Measurements from ENCODE around the gene CHCHD5. TPM values are rescaled to one million over a fixed set of nuclear protein-coding genes. Genes with fewer than 3 reads are reported as not detected.
"Not testable (repeated sequence)": the region's sequence is repeated elsewhere in the genome, so short reads cannot be mapped to it uniquely, and the experiment has no call there.

CHCHD5 gene
- polyA plus RNA-seq (2013, experiment 1 of 2; ENCODE audit: insufficient read length) = 22.1 TPM
- polyA plus RNA-seq (2013, experiment 2 of 2; ENCODE audit: insufficient read length) = 18.0 TPM

- peak; percentile 96 for DNase-seq
These were observed at the start of gene CHCHD5 for GRCh38 chr2:112584134-112584890. CHCHD5 (plus strand) TSS chr2:112584609; CDS start chr2:112584648, 39 bp downstream.

DNA sequence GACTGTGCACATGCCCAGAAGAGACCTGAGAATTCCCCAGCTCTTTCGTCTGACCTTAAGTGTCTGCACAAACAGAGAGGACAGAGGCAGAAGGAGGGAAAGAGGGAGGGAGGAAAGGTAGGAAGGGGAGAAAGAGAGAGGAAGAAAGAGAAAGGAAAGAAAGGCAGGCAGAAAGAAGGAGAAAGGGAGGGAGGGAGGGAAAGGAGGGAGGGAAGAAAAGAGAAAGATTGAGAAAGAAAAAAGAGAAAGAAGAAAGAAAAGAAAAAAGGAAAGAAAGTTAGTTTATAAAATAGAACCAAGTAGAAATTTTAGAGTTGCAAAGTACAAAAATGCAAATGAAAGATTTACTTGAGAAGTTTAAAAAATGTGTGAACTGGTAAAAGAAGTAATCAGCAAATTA, 49.6 kb upstream of the CHCHD5 start:
- no peak for DNase-seq

DNA sequence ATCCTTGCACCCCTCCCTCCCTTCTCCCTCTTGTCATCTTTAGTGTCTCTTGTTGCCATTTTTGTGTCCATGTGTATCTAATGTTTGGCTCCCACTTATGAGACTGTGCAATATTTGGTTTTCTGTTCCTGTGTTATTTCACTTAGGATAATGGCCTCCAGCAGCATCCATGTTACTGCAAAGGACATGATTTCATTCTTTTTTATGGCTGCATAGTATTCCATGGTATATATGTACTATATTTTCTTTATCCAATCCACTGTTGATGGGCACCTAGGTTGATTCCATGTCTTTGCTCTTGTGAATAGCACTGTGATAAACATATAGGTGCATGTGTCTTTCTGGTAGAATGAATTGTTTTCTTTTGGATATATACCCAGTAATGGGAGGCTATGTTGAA, 47.7 kb upstream of the CHCHD5 start:
- not testable (repeated sequence) for DNase-seq

DNA sequence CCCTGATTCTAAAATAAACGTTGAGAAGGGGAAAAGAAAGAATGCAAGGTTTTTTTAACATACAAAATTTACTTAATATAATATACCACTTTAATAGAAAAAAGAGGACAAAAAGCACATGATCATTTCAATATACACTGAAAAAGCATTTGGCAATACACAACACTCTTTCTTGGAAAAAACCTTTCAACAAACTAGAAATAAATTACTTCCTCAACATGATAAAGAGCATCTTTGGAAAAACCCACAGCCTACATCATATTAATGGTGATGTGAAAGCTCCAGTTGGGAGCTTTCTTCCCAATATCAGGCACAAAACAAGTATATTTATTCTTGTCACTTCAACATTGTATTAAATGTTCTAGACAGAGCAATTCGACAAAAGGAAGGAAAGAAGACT, 45.1 kb upstream of the CHCHD5 start:
- DNase-seq = no peak

- DNase-seq = no peak
These were observed 43.5 kb upstream of the CHCHD5 start for GRCh38 chr2:112540906-112541305.

DNA sequence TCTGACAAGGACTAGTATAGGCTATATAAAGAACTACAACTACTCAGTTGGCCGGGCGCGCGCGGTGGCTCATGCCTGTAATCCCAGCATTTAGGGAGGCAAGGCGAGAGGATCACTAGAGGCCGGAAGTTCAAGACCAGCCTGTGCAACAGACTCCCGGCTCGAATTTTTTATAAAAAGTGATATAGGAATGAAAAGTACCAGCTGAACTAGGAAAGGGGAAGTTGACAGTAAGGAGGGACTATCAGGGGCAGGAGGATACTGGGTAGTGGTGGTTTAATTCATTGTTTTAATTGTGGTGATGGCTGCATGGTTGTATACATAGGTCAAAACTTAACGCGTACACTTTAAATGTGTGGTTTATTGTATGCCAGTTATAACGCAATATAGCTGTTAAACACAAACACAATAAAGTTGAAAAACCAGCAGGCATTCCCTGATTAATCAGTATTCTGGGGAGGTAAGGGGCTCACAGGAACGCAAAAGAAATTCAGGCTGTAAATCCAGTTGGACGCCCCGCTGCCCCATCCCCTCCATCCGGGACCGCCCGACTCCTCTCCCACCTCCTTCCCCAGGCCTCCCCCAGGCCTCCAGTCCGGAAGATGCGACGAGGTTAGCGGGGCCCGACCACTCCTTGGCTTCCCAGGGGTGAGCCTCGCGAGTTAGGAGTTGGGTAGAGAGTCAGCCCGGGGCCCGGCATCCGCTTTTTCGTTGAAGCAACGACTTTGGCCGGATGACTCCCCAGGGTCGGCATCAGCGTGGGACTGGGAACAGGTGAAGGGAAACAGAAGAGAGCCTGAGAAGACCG, 42.9 kb upstream of the CHCHD5 start:
- peak; percentile 75 for DNase-seq

DNA sequence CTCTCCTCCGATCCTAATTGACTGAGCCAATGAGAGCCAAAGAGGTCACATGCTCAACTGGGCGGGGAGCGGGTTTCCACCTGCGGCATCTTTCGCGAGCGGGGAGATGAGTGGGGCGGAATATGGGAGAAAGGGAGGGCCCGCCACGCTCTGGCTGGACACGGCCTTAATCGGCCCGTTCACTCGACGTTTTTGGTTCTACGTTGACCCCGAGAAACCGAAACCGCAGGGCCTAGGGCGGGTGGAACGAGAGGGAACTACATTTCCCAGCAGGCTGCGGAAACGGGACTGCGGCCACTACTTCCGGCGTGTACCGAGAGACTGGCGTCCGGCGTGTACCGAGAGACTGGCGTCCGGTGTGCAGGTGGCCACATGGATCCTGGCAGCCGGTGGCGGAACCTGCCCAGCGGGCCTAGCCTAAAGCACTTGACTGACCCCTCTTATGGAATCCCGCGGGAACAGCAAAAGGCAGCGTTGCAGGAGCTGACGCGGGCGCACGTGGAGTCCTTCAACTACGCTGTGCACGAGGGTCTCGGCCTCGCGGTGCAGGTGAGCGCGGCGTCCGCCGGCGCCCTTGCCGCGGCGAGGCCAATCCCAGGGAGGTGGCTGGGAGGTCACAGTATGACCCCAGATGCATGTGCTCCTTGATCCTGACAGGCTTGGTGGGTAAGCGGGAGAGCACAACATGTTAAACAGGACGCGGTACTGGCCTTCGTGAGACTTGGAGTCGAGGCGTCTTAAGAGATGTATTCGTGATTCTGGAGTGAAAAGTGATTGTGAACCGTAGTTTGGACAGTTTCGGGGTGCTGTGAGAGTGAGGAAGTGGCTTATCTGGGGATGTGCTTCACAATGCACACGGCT, 42.1 kb upstream of the CHCHD5 start, which contains the start of gene POLR1B:
POLR1B (plus strand) TSS at position 343 of the 861 bp plus-strand sequence; CDS start at position 373, 30 bp downstream.
- peak; percentile 85 for DNase-seq

- DNase-seq = peak; percentile 8
These were observed 41.3 kb upstream of the CHCHD5 start for GRCh38 chr2:112542984-112543661.

DNA sequence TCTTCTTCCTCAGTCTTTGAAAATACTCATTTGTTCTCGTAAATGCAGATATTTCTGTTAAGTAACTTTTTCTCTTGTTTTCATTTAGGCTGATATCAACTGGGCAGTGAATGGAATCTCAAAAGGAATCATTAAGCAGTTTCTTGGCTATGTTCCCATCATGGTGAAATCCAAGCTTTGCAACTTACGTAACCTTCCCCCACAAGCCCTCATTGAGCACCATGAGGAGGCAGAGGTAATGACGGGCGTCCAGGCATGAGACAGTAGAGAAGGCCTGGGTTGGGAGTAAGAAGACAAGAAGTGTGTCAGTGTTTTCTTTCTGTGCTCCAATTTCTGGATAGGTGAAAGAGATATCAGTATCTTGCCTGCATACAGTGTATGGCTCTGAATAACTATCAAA, 37.1 kb upstream of the CHCHD5 start:
- no peak for DNase-seq

DNA sequence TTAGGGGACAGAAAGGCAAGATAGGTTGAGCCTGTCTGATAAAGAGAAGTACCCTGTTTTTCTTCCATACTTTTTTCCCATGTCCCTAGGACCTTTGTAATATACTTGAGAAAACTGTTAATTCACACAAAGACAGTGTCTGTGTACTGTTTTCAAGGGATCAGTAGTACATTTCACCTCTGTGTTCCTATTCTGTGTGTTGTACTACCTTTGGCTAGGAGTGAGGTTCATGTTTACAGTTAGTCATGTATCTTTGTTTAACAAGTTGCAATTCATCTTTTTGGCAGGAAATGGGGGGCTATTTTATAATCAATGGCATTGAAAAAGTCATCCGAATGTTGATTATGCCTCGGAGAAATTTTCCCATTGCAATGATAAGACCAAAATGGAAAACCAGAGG, 35.4 kb upstream of the CHCHD5 start:
- DNase-seq = no peak

DNA sequence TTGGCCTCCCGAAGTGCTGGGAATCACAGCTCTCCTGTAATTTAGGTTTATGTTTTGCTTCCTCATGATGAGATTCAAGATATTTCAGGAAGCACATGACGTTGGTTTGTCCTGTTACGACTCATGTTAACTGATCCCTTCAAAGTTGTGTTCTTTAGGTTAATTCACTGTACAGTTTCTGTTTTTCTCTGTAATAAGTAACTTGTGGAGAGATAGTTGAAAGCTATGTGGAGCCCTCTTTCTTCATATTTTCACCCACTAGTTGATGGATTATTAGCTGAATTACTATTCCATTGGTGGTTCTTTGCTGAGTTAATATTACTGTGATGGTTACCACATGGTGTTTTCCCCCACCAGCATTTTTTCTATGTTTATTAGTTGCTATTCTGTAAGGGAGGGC, 18.3 kb upstream of the CHCHD5 start:
- DNase-seq = no peak

DNA sequence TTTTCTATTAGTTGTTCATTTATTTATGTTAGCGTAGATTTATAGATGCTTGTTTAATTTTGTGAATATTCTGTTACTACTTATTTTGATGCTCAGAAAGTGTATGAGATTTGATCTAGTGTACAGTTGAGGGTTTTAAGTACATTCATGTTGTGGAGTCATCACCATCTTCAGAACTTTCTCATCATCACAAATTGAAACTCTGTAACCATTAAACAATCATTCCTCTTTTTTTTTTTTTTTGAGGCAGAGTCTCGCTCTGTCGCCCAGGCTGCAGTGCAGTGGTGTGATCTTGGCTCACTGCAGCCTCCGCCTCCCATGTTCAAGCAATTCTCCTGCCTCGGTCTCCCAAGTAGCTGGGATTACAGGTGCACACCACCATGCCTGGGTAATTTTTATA, 17.9 kb upstream of the CHCHD5 start:
- not testable (repeated sequence) for DNase-seq

GRCh38 chr2:112572005-112572404, 12.4 kb upstream of the CHCHD5 start:
- DNase-seq = no peak

DNA sequence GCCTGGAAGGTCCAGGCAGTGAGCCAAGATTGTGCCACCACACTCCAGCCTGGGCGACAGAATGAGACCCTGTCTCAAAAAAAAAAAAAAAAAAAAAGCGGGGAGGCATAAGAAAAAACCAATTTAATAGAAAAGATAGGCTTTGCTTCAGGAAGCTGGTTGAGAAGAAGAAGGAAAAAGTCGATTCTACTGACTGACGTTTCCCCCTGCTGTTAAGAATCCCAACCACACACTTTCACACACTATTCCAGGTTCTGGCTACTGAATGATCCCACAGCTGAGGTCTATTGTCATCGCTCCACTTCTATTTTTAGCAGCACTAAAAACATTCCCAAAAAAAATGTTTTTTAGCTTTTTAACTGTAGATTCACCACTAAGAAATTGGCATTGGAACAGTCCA, 6.7 kb upstream of the CHCHD5 start:
- peak; percentile 62 for DNase-seq

- DNase-seq = peak; percentile 92
These were observed 5.2 kb upstream of the CHCHD5 start for GRCh38 chr2:112579241-112579640.

DNA sequence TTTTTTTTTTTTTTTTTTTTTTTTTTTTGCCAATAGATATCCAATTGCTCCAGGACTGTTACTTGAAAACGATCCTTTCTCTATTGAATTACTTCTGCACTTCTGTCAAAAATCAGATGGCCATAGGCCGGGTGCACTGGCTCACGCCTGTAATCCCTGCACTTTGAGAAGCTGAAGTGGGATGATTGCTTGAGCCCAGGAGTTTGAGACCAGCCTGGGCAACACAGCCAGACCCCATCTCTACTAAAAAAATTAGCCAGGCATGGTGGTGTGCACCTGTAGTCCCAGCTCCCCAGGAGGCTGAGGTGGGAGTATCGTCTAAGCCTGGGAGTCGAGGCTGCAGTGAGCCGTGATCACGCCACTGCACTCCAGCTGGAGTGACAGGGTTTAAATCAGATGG, 4.3 kb upstream of the CHCHD5 start:
- DNase-seq = no peak

GRCh38 chr2:112582314-112582746, 2.1 kb upstream of the CHCHD5 start:
- DNase-seq = peak; percentile 70

- DNase-seq = peak; percentile 10
These were observed 794 bp upstream of the CHCHD5 start for GRCh38 chr2:112583497-112584133.

DNA sequence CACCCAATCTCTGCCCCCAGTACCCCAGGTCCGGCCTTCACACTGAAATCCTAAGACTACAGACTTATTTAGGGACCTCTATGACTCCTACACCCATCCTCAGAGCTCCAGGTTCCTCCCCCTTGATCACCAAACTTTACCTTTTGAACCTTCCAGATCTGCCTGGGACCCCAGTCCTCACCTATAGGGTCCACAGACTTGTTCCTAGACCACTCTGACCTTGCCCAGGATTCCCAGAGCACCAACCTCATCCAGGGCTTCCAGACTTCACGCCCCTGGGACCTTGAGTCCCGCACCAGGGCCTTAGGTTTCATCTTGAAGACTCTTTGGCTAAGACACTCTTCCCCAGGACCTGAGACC, 462 bp downstream of the CHCHD5 start:
- no peak for DNase-seq

DNA sequence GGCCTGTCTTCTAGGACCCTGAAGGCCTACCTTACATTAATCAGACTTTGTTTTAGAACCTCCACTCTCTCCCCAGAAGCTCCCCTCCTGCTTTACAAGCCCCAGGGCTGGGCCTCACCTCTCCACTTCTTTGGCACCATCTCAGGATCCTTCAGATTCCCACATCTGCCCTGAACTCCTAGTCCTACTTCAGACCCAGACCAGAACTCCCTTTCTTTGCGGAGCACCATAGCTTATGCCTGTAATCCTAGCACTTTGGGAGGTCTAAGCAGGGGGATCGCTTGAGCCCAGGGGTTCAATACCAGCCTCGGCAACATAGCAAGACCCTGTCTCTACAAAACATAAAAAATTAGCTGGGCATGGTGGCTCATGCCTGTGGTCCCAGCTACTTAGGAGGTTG, 991 bp downstream of the CHCHD5 start:
- DNase-seq = no peak

DNA sequence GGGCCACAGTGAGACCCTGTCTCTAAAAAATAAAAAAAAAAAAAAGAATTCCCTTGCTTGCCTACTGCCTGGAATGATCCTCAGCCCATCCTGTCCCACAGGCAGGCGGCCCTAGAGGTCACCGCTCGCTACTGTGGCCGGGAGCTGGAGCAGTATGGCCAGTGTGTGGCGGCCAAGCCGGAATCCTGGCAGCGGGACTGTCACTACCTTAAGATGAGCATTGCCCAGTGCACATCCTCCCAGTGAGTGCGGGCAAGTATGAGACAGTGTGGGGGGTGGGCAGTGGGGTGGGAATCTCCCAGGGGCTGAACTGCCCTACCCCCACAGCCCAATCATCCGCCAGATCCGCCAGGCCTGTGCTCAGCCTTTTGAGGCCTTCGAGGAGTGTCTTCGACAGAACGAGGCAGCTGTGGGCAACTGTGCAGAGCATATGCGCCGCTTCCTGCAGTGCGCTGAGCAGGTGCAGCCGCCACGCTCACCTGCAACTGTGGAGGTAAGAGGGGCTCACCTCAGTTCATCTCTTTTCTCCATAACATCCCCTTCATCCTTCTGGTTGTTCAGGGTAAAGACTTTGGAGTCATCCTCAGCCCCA, 1.6 kb downstream of the CHCHD5 start:
- no peak for DNase-seq
